ENCODE data around the gene SLC29A1.
"Not testable (repeated sequence)": the region's sequence is repeated elsewhere in the genome, so short reads cannot be mapped to it uniquely, and the experiment has no call there.

Gene SLC29A1

DNA sequence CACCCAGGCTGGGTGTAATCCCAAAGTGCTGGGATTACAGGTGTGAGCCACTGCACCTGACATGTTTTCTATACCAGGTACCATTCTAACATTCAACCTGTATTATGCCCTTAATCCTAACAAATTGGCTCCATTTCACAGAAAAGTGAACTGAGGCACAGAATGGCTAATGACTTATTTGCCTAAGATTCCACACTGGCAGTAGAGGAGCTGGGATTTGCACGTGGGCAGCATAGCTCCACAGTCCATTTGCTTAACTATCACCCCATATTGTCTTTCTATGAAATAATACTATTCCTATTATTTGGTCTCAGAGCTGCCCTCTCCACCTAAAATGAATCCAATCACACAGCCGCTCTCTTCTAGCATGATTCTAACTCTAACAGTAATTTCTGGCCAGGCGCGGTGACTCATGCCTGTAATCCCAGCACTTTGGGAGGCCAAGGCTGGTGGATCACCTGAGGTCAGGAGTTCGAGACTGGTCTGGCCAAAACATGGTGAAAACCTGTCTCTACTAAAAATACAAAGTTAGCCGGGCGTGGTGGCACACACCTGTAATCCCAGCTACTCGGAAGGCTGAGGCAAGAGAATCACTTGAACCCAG is 30.0 kb upstream of the SLC29A1 start:
- TF ChIP-seq, protein P1, sequence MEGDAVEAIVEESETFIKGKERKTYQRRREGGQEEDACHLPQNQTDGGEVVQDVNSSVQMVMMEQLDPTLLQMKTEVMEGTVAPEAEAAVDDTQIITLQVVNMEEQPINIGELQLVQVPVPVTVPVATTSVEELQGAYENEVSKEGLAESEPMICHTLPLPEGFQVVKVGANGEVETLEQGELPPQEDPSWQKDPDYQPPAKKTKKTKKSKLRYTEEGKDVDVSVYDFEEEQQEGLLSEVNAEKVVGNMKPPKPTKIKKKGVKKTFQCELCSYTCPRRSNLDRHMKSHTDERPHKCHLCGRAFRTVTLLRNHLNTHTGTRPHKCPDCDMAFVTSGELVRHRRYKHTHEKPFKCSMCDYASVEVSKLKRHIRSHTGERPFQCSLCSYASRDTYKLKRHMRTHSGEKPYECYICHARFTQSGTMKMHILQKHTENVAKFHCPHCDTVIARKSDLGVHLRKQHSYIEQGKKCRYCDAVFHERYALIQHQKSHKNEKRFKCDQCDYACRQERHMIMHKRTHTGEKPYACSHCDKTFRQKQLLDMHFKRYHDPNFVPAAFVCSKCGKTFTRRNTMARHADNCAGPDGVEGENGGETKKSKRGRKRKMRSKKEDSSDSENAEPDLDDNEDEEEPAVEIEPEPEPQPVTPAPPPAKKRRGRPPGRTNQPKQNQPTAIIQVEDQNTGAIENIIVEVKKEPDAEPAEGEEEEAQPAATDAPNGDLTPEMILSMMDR (IDR thresholded peaks at IDR 0.05; ENCODE audit: control insufficient read depth, insufficient read depth, low read depth, low read length, missing control alignments) = no peak

DNA sequence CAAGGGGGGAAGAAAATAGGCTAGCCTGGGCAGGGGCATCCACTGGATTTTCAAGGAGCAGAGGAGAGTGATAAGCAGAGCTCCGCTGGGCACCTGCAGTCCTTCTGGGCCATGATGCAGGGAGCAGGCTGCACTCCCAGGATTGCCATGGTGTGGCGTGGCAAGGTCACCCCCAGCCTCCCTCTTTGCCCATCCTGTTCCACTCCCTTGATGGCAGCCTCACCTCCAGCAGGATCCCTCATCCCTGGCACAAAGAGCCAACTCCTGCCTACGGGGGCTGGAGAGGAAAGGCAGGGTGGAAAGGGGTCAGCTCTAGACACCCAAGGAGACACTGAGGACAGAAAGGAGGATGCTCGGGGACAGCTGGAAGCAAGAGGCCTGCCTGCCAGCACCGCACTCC is 29.1 kb upstream of the SLC29A1 start:
- no peak overlapping the region for H3K4me3 ChIP-seq (ENCODE audit: control insufficient read depth, low read depth, low read length)
- no peak for DNase-seq (ENCODE audit: low read depth)
- TF ChIP-seq, protein P1 (IDR thresholded peaks at IDR 0.05; ENCODE audit: control insufficient read depth, insufficient read depth, low read depth, low read length, missing control alignments) = no peak

More for the DNA sequence above, 30.0 kb upstream of the SLC29A1 start:
- no peak for DNase-seq (ENCODE audit: low read depth)
- no peak overlapping the region for H3K4me3 ChIP-seq (ENCODE audit: control insufficient read depth, low read depth, low read length)

DNA sequence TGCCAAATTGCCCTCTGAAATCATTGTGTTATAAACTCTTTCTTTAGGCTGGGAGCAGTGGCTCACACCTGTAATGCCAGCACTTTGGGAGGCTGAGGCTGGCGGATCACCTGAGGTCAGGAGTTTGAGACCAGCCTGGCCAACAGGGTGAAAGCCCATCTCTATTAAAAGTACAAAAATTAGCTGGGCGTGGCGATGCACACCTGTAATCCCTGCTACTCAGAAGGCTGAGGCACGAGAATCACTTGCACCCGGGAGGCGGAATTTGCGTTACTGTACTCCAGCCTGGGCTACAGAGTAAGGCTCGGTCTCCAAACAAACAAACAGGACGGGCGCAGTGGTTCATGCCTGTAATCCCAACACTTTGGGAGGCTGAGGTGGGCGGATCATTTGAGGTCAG is 27.0 kb upstream of the SLC29A1 start:
- H3K4me3 ChIP-seq (ENCODE audit: control insufficient read depth, low read depth, low read length); DNase-seq (ENCODE audit: low read depth): not testable (repeated sequence)

DNA sequence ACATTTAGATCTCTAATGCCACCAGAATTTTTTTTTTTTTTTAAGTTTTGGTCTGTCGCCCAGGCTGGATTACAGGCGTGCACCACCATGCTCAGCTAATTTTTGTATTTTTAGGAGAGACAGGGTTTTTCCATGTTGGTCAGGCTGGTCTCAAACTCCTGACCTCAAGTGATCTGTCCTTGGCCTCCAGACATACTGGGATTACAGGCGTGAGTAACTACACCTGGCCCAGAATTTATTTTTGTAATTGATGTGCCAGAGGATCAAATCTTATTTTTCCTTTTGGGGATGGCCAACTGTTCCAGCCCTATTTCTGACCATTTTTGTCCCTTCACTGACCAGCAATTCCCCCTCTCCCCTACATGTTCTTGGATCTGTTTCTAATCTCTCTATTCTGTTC is 24.7 kb upstream of the SLC29A1 start:
- no peak overlapping the region for H3K4me3 ChIP-seq (ENCODE audit: control insufficient read depth, low read depth, low read length)
- TF ChIP-seq, protein P1 (IDR thresholded peaks at IDR 0.05; ENCODE audit: control insufficient read depth, insufficient read depth, low read depth, low read length, missing control alignments) = no peak

DNA sequence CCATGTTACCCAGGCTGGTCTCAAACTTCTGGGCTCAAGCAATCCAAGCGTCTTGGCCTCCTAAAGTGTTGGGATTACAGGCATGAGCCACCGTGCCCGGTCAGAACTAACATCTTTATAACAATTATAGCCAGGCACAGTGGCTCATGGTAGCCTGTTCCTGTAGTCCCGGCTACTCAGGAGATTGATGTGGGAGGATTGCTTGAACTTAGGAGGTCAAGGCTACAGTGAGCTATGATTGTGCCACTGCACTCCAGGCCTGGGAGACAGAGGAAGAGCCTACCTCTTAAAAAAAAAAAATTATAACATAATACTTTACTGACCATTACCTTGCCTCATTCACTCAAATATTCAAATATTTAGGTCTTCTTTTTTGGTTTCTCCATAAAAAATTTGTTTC is 23.5 kb upstream of the SLC29A1 start:
- TF ChIP-seq, protein P1 (IDR thresholded peaks at IDR 0.05; ENCODE audit: control insufficient read depth, insufficient read depth, low read depth, low read length, missing control alignments) = no peak
- DNase-seq (ENCODE audit: low read depth) = no peak
- H3K4me3 ChIP-seq (ENCODE audit: control insufficient read depth, low read depth, low read length) = no peak overlapping the region

More for the DNA sequence above, 24.7 kb upstream of the SLC29A1 start:
- no peak for DNase-seq (ENCODE audit: low read depth)

DNA sequence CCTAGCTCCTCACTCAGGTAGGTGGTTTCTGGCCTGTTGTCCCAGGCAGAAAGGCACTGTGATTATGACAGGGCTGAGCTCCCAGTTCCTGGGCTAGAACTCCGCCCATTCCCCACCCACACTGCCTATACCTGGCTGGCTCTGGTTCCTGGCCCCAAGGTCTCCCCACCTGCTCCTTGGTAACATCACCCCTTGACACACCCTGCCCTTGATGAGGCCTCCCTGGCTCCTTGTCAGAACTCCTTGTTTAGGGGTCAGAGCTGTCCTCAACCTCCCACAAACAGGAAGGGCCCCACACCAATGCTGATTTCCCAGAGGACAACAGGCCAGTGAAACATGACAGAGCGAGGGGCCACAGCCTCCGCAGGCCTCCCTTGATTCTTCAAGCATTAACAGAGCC is 22.2 kb upstream of the SLC29A1 start:
- no peak overlapping the region for H3K4me3 ChIP-seq (ENCODE audit: control insufficient read depth, low read depth, low read length)
- TF ChIP-seq, protein P1 (IDR thresholded peaks at IDR 0.05; ENCODE audit: control insufficient read depth, insufficient read depth, low read depth, low read length, missing control alignments) = no peak
- no peak for DNase-seq (ENCODE audit: low read depth)

DNA sequence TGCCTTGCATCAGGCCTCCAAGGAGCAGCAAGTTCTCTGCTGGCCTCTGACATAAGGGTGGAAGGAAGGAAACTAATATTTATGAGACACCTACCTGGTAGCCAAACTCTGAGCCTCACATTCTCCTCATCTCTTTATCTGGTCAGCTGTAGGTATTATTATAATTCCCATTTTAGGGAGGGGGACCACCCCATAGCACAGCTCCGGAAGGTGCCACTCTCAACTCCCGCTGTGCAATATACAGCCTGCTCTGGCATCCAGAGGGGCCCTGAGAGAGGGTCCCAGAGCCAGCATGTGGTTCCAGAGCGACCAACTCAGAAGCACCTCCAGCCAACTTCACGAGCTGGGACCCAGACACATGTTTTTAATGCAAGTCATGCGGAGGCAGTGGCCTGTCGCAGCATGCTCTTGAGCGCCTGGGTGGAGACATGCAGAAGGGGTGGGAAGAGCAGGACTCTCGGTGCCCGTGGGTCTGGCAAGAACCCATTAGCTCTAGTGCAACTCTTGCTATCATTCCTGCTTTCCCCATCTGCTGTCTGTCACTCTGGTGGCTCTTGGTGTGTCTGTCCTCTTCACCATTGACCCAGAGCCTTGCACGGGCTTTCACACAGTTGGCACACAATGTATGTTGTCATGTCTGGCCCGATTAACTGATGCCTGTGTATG is 21.6 kb upstream of the SLC29A1 start:
- H3K4me3 ChIP-seq (ENCODE audit: control insufficient read depth, low read depth, low read length) = no peak overlapping the region
- no peak for DNase-seq (ENCODE audit: low read depth)
- TF ChIP-seq, protein P1 (IDR thresholded peaks at IDR 0.05; ENCODE audit: control insufficient read depth, insufficient read depth, low read depth, low read length, missing control alignments) = no peak
